T-helper 17 cell (primary cell): Measurements from ENCODE around the gene ZNF750. TPM values are rescaled to one million over a fixed set of nuclear protein-coding genes. Genes with fewer than 3 reads are reported as not detected.

Source experiments
- ATAC-seq: fragments of 150-1000 bp; cut with Tn5 transposase; 2 replicates; pipeline ENCODE4 v1.10.0; 2021; ENCODE audit warnings: mild to moderate bottlenecking, moderate library complexity
- DNase-seq, 3 donors: peaks; one replicate each; pipeline versions ENCODE4 v3.0.0 to v3.0.0-alpha.2; 2020 to 2021
- H3K9me3 ChIP-seq: one replicate; pipeline ENCODE4 v1.7.0; 2013; ENCODE audit warnings: low read length, mild to moderate bottlenecking; ENCODE audit not compliant: control insufficient read depth, poor library complexity, severe bottlenecking
- H3K27ac Mint-ChIP-seq: one replicate; pipeline ENCODE4 v1.8.0; 2022; ENCODE audit warnings: mild to moderate bottlenecking, moderate library complexity, mixed read lengths
- H3K27me3 Mint-ChIP-seq: one replicate; pipeline ENCODE4 v1.8.0; 2022; ENCODE audit warnings: mixed read lengths
- H3K36me3 Mint-ChIP-seq: one replicate; pipeline ENCODE4 v1.8.0; 2022; ENCODE audit warnings: low read depth, mixed read lengths
- H3K4me1 Mint-ChIP-seq: one replicate; pipeline ENCODE4 v1.8.0; 2022; ENCODE audit warnings: mild to moderate bottlenecking, mixed read lengths
- H3K4me3 Mint-ChIP-seq: one replicate; pipeline ENCODE4 v1.8.0; 2022; ENCODE audit warnings: mild to moderate bottlenecking, moderate library complexity, mixed read lengths
- total RNA-seq, 4 donors: library from RNA in 2 of 4; stranded (reverse) in 2 of 4; gene quantifications; one replicate each; pipeline ENCODE4 v1.2.3 and lab custom pipeline; 2022 to 2026

The ZNF750 gene
- total RNA-seq, 2 donors from 2014 or later = not detected

DNA sequence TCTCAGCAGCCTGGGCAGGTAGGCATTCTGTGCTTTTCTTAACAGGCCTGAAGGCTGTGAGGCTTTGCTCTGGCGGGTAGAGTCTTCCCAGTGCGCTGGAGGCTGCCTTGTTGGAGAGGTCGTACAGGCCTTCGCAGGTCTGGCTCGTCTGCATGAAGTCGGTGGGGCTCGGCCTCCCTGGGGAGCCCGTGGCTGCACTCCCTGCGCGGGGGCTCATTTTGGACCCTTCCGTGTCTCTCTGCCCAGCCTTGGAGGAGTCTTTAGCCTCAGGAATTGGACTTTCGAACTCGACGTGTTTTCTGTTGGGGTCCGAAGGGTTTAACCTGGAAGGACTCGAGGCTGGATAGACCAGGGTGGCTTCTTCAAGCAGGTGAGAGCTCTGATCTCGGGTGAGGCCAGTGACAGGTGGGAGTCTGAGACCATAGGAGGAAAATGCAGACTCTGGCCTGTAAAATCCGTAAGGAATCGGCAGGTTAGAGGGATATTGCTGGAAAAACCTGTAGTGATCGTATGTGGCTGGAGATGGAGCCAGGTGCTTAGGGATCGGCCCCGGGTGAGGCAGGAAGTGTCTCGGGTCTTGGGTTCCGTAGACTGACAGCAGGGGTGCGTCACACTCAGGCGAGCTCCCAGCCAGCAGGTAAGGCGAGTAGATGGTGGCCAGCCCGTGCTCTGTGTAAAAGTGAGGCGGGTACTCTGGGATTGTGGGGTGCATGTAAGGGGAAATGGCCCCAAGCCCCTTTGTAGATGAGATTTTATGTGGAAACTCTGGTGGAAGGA is 8.6 kb downstream of the ZNF750 start:
- H3K27ac Mint-ChIP-seq = no peak overlapping the region

GRCh38 chr17:82830249-82830661 is 9.6 kb downstream of the ZNF750 start:
- peaks cover 9% of the 10 kb centered on the region for H3K36me3 Mint-ChIP-seq
- no peak overlapping the region for H3K4me3 Mint-ChIP-seq
- H3K27ac Mint-ChIP-seq = no peak overlapping the region
- no peaks in the 10 kb centered on the region for H3K9me3 ChIP-seq
- DNase-seq = no peak
- H3K4me1 Mint-ChIP-seq = peaks cover 2% of the 10 kb centered on the region
- no peak for ATAC-seq
- no peaks in the 10 kb centered on the region for H3K27me3 Mint-ChIP-seq

More for the DNA sequence above, 8.6 kb downstream of the ZNF750 start:
- peaks cover 2% of the 10 kb centered on the region for H3K4me1 Mint-ChIP-seq
- H3K36me3 Mint-ChIP-seq = peaks cover 9% of the 10 kb centered on the region
- H3K27me3 Mint-ChIP-seq = no peaks in the 10 kb centered on the region
- H3K9me3 ChIP-seq = no peaks in the 10 kb centered on the region
- DNase-seq (no peak), ATAC-seq (no peak)
- no peak overlapping the region for H3K4me3 Mint-ChIP-seq

GRCh38 chr17:82828875-82829487 is 10.8 kb downstream of the ZNF750 start:
- H3K4me3 Mint-ChIP-seq = no peak overlapping the region
- no peak for ATAC-seq

DNA sequence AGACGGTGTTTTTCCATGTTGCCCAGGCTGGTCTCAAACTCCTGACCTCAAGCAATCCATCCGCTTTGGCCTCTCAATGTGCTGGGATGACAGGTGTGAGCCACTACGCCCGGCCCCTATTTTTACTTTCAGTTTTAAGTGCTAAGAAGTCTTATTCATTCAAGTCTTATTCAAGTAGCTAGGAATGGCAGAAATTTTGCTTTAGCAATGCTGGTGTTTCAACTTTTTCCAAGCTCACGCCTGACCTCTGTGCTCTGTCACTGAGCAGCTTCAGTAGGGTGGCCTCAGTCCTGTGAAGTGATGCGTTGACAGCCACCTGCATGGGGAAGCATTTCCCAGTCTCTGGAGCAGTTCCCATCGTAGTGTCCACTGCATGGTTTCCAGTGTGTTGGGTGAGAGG is 12.9 kb downstream of the ZNF750 start:
- H3K9me3 ChIP-seq = no peaks in the 10 kb centered on the region
- no peaks in the 10 kb centered on the region for H3K27me3 Mint-ChIP-seq
- no peak overlapping the region for H3K4me3 Mint-ChIP-seq
- H3K36me3 Mint-ChIP-seq = peaks cover 16% of the 10 kb centered on the region
- DNase-seq (no peak), ATAC-seq (no peak)
- no peak overlapping the region for H3K27ac Mint-ChIP-seq
- H3K4me1 Mint-ChIP-seq = peaks cover 7% of the 10 kb centered on the region

More at GRCh38 chr17:82828875-82829487, 10.8 kb downstream of the ZNF750 start:
- H3K27me3 Mint-ChIP-seq = no peaks in the 10 kb centered on the region
- no peak overlapping the region for H3K27ac Mint-ChIP-seq
- H3K36me3 Mint-ChIP-seq = peaks cover 9% of the 10 kb centered on the region
- H3K4me1 Mint-ChIP-seq = peaks cover 2% of the 10 kb centered on the region
- no peaks in the 10 kb centered on the region for H3K9me3 ChIP-seq
- DNase-seq = no peak

GRCh38 chr17:82826211-82826610 is 13.6 kb downstream of the ZNF750 start:
- ATAC-seq (no peak), DNase-seq (no peak)
- peaks cover 17% of the 10 kb centered on the region for H3K36me3 Mint-ChIP-seq
- H3K4me1 Mint-ChIP-seq = peaks cover 7% of the 10 kb centered on the region
- no peaks in the 10 kb centered on the region for H3K27me3 Mint-ChIP-seq
- H3K4me3 Mint-ChIP-seq = no peak overlapping the region
- no peaks in the 10 kb centered on the region for H3K9me3 ChIP-seq
- H3K27ac Mint-ChIP-seq = no peak overlapping the region

- Mint-ChIP-seq H3K36me3 (peaks cover 19% of the 10 kb centered on the region), H3K4me1 (peaks cover 7% of the 10 kb centered on the region), H3K27ac (no peak overlapping the region), H3K4me3 (no peak overlapping the region), H3K27me3 (no peaks in the 10 kb centered on the region)
- H3K9me3 ChIP-seq = no peaks in the 10 kb centered on the region
- no peak for DNase-seq
- ATAC-seq = no peak
Observed at GRCh38 chr17:82825540-82826124, 14.2 kb downstream of the ZNF750 start.

DNA sequence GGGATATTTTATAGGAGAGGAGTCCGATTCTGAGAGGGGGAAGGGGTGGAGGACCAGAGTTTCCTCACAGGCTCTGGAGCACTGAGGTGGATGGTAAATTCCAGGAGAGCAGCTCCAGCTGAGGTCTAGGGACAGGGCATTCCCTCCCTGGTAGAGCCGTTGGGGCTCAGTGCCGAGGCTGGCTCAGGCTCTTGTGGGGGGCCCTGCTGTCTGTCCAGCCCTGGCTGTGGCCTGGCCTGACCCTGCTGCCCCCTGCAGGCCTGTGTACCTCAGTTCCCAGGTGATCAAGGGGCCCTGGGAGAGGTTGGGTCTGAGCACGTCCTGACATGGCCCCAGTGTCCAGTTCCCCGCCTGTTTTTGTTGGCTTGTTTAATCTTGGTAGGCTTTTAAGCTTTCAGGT is 16.8 kb downstream of the ZNF750 start:
- peaks cover 17% of the 10 kb centered on the region for H3K36me3 Mint-ChIP-seq
- H3K4me1 Mint-ChIP-seq = peaks cover 5% of the 10 kb centered on the region
- no peaks in the 10 kb centered on the region for H3K9me3 ChIP-seq
- H3K27ac Mint-ChIP-seq = no peak overlapping the region
- DNase-seq (no peak), ATAC-seq (no peak)
- no peaks in the 10 kb centered on the region for H3K27me3 Mint-ChIP-seq
- H3K4me3 Mint-ChIP-seq = no peak overlapping the region

DNA sequence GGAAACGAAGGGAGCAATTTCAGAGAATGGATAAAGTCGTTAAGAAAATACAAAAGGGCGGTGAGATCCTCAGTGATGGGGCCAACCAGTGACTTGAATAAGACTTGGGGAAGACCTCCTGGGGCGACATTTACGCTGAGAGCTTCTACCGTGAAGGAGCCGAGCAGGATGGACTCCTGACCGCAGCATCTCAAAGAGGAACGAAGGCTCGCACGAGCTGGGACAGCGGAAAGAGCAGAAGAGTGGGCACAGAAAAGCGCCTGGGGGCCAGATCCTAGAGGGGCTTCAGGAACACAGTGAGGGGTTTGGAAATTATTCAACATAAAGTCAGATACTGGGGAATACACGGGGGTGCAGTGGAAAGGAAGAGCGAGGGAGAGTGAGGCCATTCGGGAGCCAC is 17.5 kb downstream of the ZNF750 start:
- no peak for ATAC-seq
- no peak overlapping the region for H3K4me3 Mint-ChIP-seq
- no peaks in the 10 kb centered on the region for H3K27me3 Mint-ChIP-seq
- H3K36me3 Mint-ChIP-seq = peaks cover 17% of the 10 kb centered on the region
- DNase-seq = no peak
- peak overlapping the region; percentile 0 for H3K27ac Mint-ChIP-seq
- H3K4me1 Mint-ChIP-seq = peaks cover 5% of the 10 kb centered on the region
- H3K9me3 ChIP-seq = no peaks in the 10 kb centered on the region

DNA sequence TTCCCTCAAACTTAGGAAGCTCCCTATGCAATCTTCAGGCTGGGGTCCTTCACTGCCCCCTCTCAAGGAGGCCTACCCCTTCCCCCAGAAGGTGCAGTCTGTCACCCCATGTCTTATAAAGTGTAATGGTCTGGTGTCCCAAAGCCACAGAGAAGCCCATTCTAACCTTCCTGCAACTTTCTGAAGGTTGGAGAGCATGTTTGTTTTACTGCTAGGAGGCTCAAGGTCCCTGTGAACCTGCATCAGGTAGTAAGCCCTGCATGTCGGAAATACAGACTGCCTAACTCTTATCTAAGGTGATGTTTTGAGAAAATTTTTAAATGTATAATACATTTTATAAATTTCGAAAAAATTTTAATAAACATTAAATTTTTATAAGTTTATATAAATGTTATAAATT is 18.3 kb downstream of the ZNF750 start:
- no peaks in the 10 kb centered on the region for H3K27me3 Mint-ChIP-seq
- H3K36me3 Mint-ChIP-seq = peaks cover 17% of the 10 kb centered on the region
- ATAC-seq (no peak), DNase-seq (no peak)
- peaks cover 5% of the 10 kb centered on the region for H3K4me1 Mint-ChIP-seq
- H3K4me3 Mint-ChIP-seq = no peak overlapping the region
- H3K27ac Mint-ChIP-seq = peak overlapping the region; percentile 0
- H3K9me3 ChIP-seq = no peaks in the 10 kb centered on the region

- peaks cover 5% of the 10 kb centered on the region for H3K4me1 Mint-ChIP-seq
- peaks cover 22% of the 10 kb centered on the region for H3K36me3 Mint-ChIP-seq
- ATAC-seq = no peak
- no peak for DNase-seq
- H3K27me3 Mint-ChIP-seq = no peaks in the 10 kb centered on the region
- no peak overlapping the region for H3K4me3 Mint-ChIP-seq
- peak overlapping the region; percentile 0 for H3K27ac Mint-ChIP-seq
- H3K9me3 ChIP-seq = no peaks in the 10 kb centered on the region
Observed at GRCh38 chr17:82820278-82821251, 19.3 kb downstream of the ZNF750 start.

DNA sequence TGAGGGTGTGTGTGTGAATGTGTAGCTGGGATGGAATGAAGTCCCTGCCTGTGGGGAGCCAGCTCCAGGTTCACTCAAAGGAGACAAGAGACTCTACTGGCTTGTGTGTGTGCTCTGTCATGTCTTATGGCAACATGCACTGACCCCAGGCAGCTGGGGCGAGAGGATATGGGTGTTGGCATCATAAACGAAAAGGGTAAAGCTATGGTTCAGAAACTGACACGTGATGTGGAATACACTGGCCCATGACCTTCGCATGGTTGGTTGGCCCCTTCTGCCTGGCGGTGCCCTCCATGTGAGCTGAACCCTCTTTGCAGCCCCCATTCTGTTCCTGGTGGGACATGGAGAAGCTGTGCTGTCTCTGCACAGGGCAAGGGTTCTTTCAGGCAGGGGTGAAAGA is 21.9 kb downstream of the ZNF750 start:
- Mint-ChIP-seq H3K4me1 (peaks cover 12% of the 10 kb centered on the region), H3K36me3 (peaks cover 27% of the 10 kb centered on the region), H3K27ac (no peak overlapping the region), H3K27me3 (no peaks in the 10 kb centered on the region), H3K4me3 (no peak overlapping the region)
- ATAC-seq = no peak
- DNase-seq = no peak
- no peaks in the 10 kb centered on the region for H3K9me3 ChIP-seq

DNA sequence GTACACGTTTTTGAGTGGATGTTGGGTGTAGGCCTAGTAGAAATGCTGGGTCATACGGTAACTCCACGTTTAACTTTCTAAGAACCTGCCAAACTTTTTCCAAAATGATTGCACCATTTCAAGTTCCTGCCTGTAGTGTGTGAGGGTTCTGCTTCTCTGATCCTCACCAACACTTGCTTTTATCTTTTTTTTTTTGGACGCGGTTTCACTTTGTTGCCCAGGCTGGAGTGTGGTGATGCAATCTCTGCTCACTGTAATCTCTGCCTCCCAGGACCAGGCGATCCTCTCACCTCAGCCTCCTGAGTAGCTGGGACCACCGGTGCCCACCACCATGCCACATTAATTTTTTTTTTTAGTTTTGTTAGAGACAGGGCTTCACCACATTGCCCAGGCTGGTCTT is 23.5 kb downstream of the ZNF750 start:
- Mint-ChIP-seq H3K27me3 (no peaks in the 10 kb centered on the region), H3K27ac (no peak overlapping the region), H3K4me1 (peaks cover 7% of the 10 kb centered on the region), H3K4me3 (no peak overlapping the region), H3K36me3 (peaks cover 20% of the 10 kb centered on the region)
- no peaks in the 10 kb centered on the region for H3K9me3 ChIP-seq
- DNase-seq = no peak
- ATAC-seq = no peak
